HEK293 (cell line): Measurements from ENCODE around the gene MGAT2.

ENCODE experiments used
- CTCF ChIA-PET: fragments of 350-600 bp; formaldehyde crosslinking; extraction: SDS; loops from one replicate; lab custom pipeline; 2021; ENCODE audit warnings: antibody characterized with exemption; lab: Yijun Ruan, JAX
- POLR2A ChIA-PET: fragments of 300-600 bp; formaldehyde crosslinking; extraction: SDS; loops from one replicate; lab custom pipeline; 2020; ENCODE audit warnings: antibody characterized with exemption, inconsistent platforms; lab: Yijun Ruan, JAX
- H3K27ac ChIP-seq: fragments of 200-500 bp; sonication (Bioruptor generic); 2 replicates; pipeline ENCODE4 v1.5.1; 2014; ENCODE audit warnings: low read depth, low read length, control low read depth, inconsistent platforms; ENCODE audit errors: extremely low read depth
- H3K36me3 ChIP-seq, 2 experiments: fragments of 200-500 bp in 1 of 2; sonication (Bioruptor generic) in 1 of 2; 1 replicate in 1 of 2; 2 replicates in 1 of 2; pipeline ENCODE4 v1.5.1; 2014 to 2017; ENCODE audit warnings: inconsistent platforms in 2 of 2, low read length in 2 of 2; ENCODE audit not compliant: control insufficient read depth in 2 of 2, insufficient read depth in 1 of 2
- H3K4me1 ChIP-seq: fragments of 200-500 bp; sonication (Bioruptor generic); 2 replicates; pipeline ENCODE4 v1.5.1; 2014; ENCODE audit warnings: mild to moderate bottlenecking, low read length, inconsistent platforms; ENCODE audit not compliant: control insufficient read depth, insufficient read depth
- H3K4me3 ChIP-seq: 2 replicates; pipeline ENCODE4 v1.5.1; 2011; ENCODE audit warnings: low read depth, mild to moderate bottlenecking, control low read depth, low read length, moderate library complexity
- H3K9me3 ChIP-seq: fragments of 200-500 bp; sonication (Bioruptor generic); 2 replicates; pipeline ENCODE4 v1.5.1; 2014; ENCODE audit warnings: low read depth, low read length, inconsistent platforms; ENCODE audit not compliant: control insufficient read depth, insufficient read depth
- HOXD13 ChIP-seq: sonication (generic); formaldehyde crosslinking; IDR thresholded peaks from 2 replicates; pipeline ENCODE4 v1.8.0; 2022; ENCODE audit warnings: missing genetic modification reagents, borderline replicate concordance
- KLF10 ChIP-seq: fragments of 450-650 bp; IDR thresholded peaks from 2 replicates; pipeline ENCODE4 v1.5.1; 2018; ENCODE audit warnings: missing biosample characterization, mild to moderate bottlenecking, missing genetic modification characterization
- KLF9 ChIP-seq: fragments of 450-650 bp; formaldehyde crosslinking; IDR thresholded peaks from 2 replicates; pipeline ENCODE4 v1.5.1; 2016; ENCODE audit warnings: missing biosample characterization, missing genetic modification characterization, low read depth
- MEIS1 ChIP-seq: sonication (generic); formaldehyde crosslinking; IDR thresholded peaks from 2 replicates; pipeline ENCODE4 v1.8.1; 2022; ENCODE audit warnings: missing genetic modification reagents, mild to moderate bottlenecking, borderline replicate concordance
- MZF1 ChIP-seq: fragments of 450-650 bp; formaldehyde crosslinking; IDR thresholded peaks from 2 replicates; pipeline ENCODE4 v1.5.1; 2017; ENCODE audit warnings: missing biosample characterization, missing genetic modification characterization, borderline replicate concordance
- SP2 ChIP-seq: fragments of 450-650 bp; formaldehyde crosslinking; IDR thresholded peaks from 2 replicates; pipeline ENCODE4 v1.5.1; 2016; ENCODE audit warnings: missing biosample characterization, missing genetic modification characterization
- ZEB2 ChIP-seq: fragments of 450-650 bp; formaldehyde crosslinking; IDR thresholded peaks from 2 replicates; pipeline ENCODE4 v1.5.1; 2016; ENCODE audit warnings: missing biosample characterization, missing genetic modification characterization
- ZFP41 ChIP-seq: fragments of 450-650 bp; formaldehyde crosslinking; IDR thresholded peaks from 2 replicates; pipeline ENCODE4 v1.5.1; 2016; ENCODE audit warnings: missing biosample characterization, missing genetic modification characterization, borderline replicate concordance
- ZNF140 ChIP-seq: fragments of 450-650 bp; formaldehyde crosslinking; IDR thresholded peaks from 2 replicates; pipeline ENCODE4 v1.5.1; 2016; ENCODE audit warnings: missing biosample characterization, missing genetic modification characterization
- ZNF184 ChIP-seq: fragments of 450-650 bp; IDR thresholded peaks from 2 replicates; pipeline ENCODE4 v1.5.1; 2018; ENCODE audit warnings: missing biosample characterization, mild to moderate bottlenecking, missing genetic modification characterization
- ZNF211 ChIP-seq: fragments of 450-650 bp; formaldehyde crosslinking; IDR thresholded peaks from 2 replicates; pipeline ENCODE4 v1.5.1; 2016; ENCODE audit warnings: low read depth, missing biosample characterization, missing genetic modification characterization
- ZNF221 ChIP-seq: fragments of 450-650 bp; formaldehyde crosslinking; IDR thresholded peaks from 2 replicates; pipeline ENCODE4 v1.5.1; 2017; ENCODE audit warnings: missing biosample characterization, missing genetic modification characterization, borderline replicate concordance
- ZNF354C ChIP-seq: fragments of 450-650 bp; formaldehyde crosslinking; IDR thresholded peaks from 2 replicates; pipeline ENCODE4 v1.5.1; 2016; ENCODE audit warnings: missing biosample characterization, missing genetic modification characterization, low read depth, borderline replicate concordance
- ZNF416 ChIP-seq: fragments of 450-650 bp; formaldehyde crosslinking; IDR thresholded peaks from 2 replicates; pipeline ENCODE4 v1.5.1; 2016; ENCODE audit warnings: missing biosample characterization, missing genetic modification characterization
- ZNF510 ChIP-seq: fragments of 450-650 bp; formaldehyde crosslinking; IDR thresholded peaks from 2 replicates; pipeline ENCODE4 v1.5.1; 2018; ENCODE audit warnings: mild to moderate bottlenecking, missing genetic modification characterization, missing biosample characterization; ENCODE audit not compliant: insufficient replicate concordance
- ZNF529 ChIP-seq: fragments of 450-650 bp; formaldehyde crosslinking; IDR thresholded peaks from 2 replicates; pipeline ENCODE4 v1.5.1; 2017; ENCODE audit warnings: missing genetic modification characterization, missing biosample characterization; ENCODE audit not compliant: insufficient replicate concordance
- ZNF530 ChIP-seq: fragments of 450-650 bp; formaldehyde crosslinking; IDR thresholded peaks from 2 replicates; pipeline ENCODE4 v1.5.1; 2016; ENCODE audit warnings: low read depth, missing biosample characterization, missing genetic modification characterization
- ZNF548 ChIP-seq: fragments of 450-650 bp; formaldehyde crosslinking; IDR thresholded peaks from 2 replicates; pipeline ENCODE4 v1.5.1; 2016; ENCODE audit warnings: missing biosample characterization, missing genetic modification characterization
- ZNF571 ChIP-seq: fragments of 450-650 bp; formaldehyde crosslinking; IDR thresholded peaks from 2 replicates; pipeline ENCODE4 v1.5.0; 2017; ENCODE audit warnings: missing biosample characterization, missing genetic modification characterization
- TF ChIP-seq, protein P1 (sequence below): fragments of 450-650 bp; formaldehyde crosslinking; IDR thresholded peaks from 2 replicates; pipeline ENCODE4 v1.5.1; 2017; ENCODE audit warnings: missing biosample characterization, missing genetic modification characterization
- TF ChIP-seq, protein P2 (sequence below): IDR thresholded peaks from 2 replicates; pipeline ENCODE4 v1.6.1; 2011; ENCODE audit warnings: mild to moderate bottlenecking, low read depth, low read length, borderline replicate concordance
- TF ChIP-seq, protein P3 (sequence below): fragments of 450-650 bp; formaldehyde crosslinking; IDR thresholded peaks from 2 replicates; pipeline ENCODE4 v1.5.1; 2016; ENCODE audit warnings: missing biosample characterization, missing genetic modification characterization
- TF ChIP-seq, protein P4 (sequence below): fragments of 450-650 bp; IDR thresholded peaks from 2 replicates; pipeline ENCODE4 v1.5.1; 2018; ENCODE audit warnings: missing biosample characterization, mild to moderate bottlenecking, missing genetic modification characterization
- TF ChIP-seq, protein P5 (sequence below): fragments of 450-650 bp; formaldehyde crosslinking; IDR thresholded peaks from 2 replicates; pipeline ENCODE4 v1.5.1; 2016; ENCODE audit warnings: missing biosample characterization, missing genetic modification characterization
- TF ChIP-seq, protein P6 (sequence below): fragments of 450-650 bp; formaldehyde crosslinking; IDR thresholded peaks from 2 replicates; pipeline ENCODE4 v1.5.1; 2017; ENCODE audit warnings: missing biosample characterization, missing genetic modification characterization

The MGAT2 gene

DNA sequence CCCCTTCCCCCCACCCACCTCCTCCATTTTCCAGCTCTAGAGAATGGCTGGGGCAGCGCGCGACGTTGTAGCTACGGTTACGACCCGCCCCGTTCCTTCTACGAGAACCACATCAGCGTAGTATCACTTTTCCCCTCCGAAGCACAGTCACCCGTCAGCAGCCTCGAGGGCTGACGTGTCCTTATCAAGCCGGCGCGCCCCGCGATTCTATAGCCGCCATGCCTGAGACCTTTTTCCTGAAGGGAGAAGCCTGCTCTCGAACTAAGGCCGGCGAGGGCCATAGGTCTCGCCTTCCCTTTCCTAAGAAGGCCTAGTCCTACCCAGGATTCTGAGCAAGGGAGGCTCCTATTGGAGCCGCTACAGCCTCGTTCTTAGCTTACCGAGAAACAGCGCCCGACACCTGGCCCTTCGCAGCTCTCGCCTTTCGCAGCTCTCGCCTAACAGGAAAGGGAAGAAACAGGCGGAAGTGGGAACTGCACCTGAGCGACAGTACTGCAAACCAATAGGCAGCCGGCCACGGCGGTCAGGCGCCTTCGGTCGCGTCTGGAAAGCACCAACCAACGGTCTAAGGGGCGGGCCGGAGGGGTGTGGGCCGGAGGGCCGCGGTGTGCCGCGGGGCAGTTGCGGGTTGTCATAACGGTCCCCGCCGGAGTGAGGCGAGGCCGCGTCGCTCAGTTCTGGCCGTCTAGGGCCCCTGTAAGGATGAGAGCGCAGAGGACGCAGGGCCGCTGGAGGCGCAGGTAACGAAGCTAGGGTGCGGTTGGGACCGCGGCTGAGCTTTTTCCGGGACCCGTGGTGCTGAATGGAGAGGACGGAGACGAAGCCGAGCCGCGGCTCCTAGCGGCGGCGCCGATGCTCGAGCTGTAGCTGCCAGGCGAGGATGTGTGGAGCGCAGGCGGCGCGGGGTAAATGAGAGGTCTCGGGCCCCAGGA is at the start of gene MGAT2, which contains the start of gene RPL36AL:
Gene MGAT2, plus strand, starts transcription at position 618 of the 932 bp plus-strand sequence. CDS start 470 bp downstream, outside the sequence.
Gene RPL36AL, minus strand, starts transcription at position 445 of the 932 bp plus-strand sequence. CDS start 1,522 bp downstream, outside the sequence.
- POLR2A ChIA-PET = interaction anchor here (0.5 to 3.0 kb wide), 24 partner anchors 8 to 248 kb away, joined by 3 to 44 read pairs (median 6); partner anchors contain the start of genes DNAAF2, KLHDC2, LRR1 and NEMF
- Histone ChIP-seq H3K4me3 (peak within 1 kb of the TSS; percentile 87), H3K36me3 (peaks cover 17 to 36% of the 10 kb centered on the region in 2 experiments), H3K27ac (peak within 1 kb of the TSS; percentile 96), H3K9me3 (no peaks in the 10 kb centered on the region), H3K4me1 (no peaks in the 10 kb centered on the region)
- CTCF ChIA-PET = interaction anchor here (0.7 to 2.5 kb wide), 7 partner anchors 10 to 187 kb away, joined by 3 to 10 read pairs (median 3); partner anchors contain the start of genes DNAAF2 and RPS29
- TF ChIP-seq ZEB2 (tag by site-specific recombination) = no peak; the same call in none of the 2 replicates
- TF ChIP-seq ZNF184 (tag by site-specific recombination) = no peak
- TF ChIP-seq, protein P1, sequence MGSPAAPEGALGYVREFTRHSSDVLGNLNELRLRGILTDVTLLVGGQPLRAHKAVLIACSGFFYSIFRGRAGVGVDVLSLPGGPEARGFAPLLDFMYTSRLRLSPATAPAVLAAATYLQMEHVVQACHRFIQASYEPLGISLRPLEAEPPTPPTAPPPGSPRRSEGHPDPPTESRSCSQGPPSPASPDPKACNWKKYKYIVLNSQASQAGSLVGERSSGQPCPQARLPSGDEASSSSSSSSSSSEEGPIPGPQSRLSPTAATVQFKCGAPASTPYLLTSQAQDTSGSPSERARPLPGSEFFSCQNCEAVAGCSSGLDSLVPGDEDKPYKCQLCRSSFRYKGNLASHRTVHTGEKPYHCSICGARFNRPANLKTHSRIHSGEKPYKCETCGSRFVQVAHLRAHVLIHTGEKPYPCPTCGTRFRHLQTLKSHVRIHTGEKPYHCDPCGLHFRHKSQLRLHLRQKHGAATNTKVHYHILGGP (tag by site-specific recombination) = no peak
- TF ChIP-seq ZNF548 (tag by site-specific recombination) = no peak
- TF ChIP-seq, protein P2, sequence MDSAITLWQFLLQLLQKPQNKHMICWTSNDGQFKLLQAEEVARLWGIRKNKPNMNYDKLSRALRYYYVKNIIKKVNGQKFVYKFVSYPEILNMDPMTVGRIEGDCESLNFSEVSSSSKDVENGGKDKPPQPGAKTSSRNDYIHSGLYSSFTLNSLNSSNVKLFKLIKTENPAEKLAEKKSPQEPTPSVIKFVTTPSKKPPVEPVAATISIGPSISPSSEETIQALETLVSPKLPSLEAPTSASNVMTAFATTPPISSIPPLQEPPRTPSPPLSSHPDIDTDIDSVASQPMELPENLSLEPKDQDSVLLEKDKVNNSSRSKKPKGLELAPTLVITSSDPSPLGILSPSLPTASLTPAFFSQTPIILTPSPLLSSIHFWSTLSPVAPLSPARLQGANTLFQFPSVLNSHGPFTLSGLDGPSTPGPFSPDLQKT = no peak
- no peak for TF ChIP-seq ZNF211 (tag by site-specific recombination)
- TF ChIP-seq ZNF416 = no peak
- no peak for TF ChIP-seq ZNF221 (tag by site-specific recombination)
- TF ChIP-seq, protein P3, sequence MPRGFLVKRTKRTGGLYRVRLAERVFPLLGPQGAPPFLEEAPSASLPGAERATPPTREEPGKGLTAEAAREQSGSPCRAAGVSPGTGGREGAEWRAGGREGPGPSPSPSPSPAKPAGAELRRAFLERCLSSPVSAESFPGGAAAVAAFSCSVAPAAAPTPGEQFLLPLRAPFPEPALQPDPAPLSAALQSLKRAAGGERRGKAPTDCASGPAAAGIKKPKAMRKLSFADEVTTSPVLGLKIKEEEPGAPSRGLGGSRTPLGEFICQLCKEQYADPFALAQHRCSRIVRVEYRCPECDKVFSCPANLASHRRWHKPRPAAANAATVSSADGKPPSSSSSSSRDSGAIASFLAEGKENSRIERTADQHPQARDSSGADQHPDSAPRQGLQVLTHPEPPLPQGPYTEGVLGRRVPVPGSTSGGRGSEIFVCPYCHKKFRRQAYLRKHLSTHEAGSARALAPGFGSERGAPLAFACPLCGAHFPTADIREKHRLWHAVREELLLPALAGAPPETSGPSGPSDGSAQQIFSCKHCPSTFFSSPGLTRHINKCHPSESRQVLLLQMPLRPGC (tag by site-specific recombination) = no peak; the same call in 1 of the 2 replicates
- TF ChIP-seq ZNF530 (tag by site-specific recombination) = no peak
- TF ChIP-seq KLF10 (tag by site-specific recombination) = no peak
- no peak for TF ChIP-seq HOXD13 (CRISPR knock-in tag)
- TF ChIP-seq MEIS1 (CRISPR knock-in tag) = no peak
- no peak for TF ChIP-seq ZFP41 (tag by site-specific recombination)
- TF ChIP-seq ZNF510 (tag by site-specific recombination) = no peak
- TF ChIP-seq, protein P4, sequence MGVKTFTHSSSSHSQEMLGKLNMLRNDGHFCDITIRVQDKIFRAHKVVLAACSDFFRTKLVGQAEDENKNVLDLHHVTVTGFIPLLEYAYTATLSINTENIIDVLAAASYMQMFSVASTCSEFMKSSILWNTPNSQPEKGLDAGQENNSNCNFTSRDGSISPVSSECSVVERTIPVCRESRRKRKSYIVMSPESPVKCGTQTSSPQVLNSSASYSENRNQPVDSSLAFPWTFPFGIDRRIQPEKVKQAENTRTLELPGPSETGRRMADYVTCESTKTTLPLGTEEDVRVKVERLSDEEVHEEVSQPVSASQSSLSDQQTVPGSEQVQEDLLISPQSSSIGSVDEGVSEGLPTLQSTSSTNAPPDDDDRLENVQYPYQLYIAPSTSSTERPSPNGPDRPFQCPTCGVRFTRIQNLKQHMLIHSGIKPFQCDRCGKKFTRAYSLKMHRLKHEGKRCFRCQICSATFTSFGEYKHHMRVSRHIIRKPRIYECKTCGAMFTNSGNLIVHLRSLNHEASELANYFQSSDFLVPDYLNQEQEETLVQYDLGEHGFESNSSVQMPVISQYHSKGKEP (tag by site-specific recombination) = no peak
- peak; percentile 89 for TF ChIP-seq SP2 (tag by site-specific recombination)
- no peak for TF ChIP-seq ZNF140 (tag by site-specific recombination)
- no peak for TF ChIP-seq ZNF571 (tag by site-specific recombination)
- TF ChIP-seq KLF9 = peak; percentile 46
- TF ChIP-seq ZNF354C (tag by site-specific recombination) = no peak
- TF ChIP-seq, protein P5, sequence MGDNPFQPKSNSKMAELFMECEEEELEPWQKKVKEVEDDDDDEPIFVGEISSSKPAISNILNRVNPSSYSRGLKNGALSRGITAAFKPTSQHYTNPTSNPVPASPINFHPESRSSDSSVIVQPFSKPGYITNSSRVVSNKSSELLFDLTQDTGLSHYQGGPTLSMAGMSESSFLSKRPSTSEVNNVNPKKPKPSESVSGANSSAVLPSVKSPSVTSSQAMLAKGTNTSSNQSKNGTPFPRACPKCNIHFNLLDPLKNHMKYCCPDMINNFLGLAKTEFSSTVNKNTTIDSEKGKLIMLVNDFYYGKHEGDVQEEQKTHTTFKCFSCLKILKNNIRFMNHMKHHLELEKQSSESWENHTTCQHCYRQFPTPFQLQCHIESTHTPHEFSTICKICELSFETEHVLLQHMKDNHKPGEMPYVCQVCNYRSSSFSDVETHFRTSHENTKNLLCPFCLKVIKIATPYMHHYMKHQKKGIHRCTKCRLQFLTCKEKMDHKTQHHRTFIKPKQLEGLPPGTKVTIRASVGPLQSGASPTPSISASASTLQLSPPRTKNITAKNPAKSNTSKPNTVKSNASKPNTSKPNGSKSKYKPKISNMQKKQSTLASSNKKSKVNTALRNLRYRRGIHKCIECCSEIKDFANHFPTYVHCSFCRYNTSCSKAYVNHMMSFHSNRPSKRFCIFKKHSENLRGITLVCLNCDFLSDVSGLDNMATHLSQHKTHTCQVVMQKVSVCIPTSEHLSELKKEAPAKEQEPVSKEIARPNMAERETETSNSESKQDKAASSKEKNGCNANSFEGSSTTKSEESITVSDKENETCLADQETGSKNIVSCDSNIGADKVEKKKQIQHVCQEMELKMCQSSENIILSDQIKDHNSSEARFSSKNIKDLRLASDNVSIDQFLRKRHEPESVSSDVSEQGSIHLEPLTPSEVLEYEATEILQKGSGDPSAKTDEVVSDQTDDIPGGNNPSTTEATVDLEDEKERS (tag by site-specific recombination) = no peak
- no peak for TF ChIP-seq MZF1 (tag by site-specific recombination)
- TF ChIP-seq ZNF529 (tag by site-specific recombination) = no peak
- TF ChIP-seq, protein P6, sequence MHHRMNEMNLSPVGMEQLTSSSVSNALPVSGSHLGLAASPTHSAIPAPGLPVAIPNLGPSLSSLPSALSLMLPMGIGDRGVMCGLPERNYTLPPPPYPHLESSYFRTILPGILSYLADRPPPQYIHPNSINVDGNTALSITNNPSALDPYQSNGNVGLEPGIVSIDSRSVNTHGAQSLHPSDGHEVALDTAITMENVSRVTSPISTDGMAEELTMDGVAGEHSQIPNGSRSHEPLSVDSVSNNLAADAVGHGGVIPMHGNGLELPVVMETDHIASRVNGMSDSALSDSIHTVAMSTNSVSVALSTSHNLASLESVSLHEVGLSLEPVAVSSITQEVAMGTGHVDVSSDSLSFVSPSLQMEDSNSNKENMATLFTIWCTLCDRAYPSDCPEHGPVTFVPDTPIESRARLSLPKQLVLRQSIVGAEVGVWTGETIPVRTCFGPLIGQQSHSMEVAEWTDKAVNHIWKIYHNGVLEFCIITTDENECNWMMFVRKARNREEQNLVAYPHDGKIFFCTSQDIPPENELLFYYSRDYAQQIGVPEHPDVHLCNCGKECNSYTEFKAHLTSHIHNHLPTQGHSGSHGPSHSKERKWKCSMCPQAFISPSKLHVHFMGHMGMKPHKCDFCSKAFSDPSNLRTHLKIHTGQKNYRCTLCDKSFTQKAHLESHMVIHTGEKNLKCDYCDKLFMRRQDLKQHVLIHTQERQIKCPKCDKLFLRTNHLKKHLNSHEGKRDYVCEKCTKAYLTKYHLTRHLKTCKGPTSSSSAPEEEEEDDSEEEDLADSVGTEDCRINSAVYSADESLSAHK = peak; percentile 42; the same call in 1 of the 2 replicates
